ENCODE measurements around the gene NHS.

The NHS gene

DNA sequence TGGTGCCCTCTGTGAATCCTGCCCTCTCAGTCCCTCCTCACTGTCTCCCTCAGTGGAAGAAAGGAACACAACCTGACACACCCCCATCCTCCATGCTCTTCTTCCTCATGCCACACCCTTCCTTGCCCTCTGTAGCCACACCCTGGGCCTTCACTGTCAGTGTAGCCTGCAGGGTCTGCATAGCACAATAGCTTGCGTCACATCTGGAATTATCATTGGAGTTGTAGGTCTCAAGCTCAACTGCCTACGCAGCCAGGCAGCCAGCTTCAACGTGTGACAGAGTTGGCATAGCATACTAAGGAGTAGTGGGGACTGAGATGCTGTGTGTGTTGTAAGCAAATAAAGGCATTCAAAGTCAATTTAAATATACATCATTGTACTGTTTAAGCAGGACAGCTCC, 248.8 kb downstream of the NHS start:
- DNase-seq (ENCODE audit: low read depth) = no peak

DNA sequence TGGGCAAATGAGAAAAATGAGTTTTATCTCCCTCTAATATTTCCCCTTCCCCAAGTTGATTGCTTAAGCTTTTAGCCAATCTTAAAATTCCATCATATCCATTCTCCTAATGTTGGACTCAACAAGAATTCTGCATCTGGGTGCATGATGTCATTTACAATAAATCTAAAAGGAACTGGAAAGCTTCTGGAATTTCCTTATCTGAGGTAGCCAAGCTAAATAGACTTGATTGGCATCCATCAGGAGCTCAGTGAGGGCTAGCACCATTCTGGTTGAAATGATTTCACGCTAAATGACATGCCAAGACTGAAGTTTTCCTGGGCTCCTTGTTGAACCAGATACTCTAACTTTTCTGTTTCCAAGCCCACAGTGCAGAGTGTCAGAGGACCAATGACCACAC, 252.0 kb downstream of the NHS start:
- no peak for DNase-seq (ENCODE audit: low read depth)

DNA sequence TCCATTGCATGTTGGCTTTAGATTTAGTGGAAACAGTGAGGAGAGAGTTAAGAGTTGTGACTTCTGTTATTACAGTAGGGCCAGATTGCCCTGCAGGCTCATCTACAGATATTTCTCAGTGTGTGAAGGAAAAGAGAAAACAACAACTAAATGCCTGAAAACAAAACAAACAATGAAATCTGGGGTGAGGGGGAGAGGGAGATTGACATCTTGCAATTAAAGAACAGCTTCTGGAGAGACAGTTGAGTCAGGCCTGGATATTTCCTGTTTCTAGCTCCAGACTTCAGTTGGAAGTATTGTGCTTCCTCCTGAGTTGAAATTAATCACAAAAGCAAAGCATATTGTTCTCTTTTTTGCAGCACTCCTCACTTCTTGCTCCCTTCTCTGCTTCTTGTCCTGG, 254.0 kb downstream of the NHS start:
- DNase-seq (ENCODE audit: low read depth) = no peak

DNA sequence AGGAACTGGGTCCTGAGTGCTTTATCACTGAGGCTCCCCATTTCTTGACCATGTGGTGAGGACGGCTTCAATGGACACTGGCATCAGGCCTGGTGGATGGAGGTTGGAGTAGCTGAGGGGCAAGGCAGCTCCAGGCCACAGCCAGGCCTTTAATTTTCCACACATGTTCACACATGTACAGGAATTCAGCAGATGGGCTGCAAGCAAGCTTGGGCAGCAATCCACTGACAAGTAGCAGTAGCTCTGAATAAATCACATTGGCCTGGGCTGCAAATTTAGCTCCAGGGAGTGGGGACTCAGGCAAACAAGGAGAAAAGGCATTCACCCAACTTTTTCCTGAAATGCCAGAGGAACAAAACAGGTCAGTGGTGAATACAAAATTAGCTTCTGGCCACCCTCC, 254.5 kb downstream of the NHS start:
- DNase-seq (ENCODE audit: low read depth) = no peak

DNA sequence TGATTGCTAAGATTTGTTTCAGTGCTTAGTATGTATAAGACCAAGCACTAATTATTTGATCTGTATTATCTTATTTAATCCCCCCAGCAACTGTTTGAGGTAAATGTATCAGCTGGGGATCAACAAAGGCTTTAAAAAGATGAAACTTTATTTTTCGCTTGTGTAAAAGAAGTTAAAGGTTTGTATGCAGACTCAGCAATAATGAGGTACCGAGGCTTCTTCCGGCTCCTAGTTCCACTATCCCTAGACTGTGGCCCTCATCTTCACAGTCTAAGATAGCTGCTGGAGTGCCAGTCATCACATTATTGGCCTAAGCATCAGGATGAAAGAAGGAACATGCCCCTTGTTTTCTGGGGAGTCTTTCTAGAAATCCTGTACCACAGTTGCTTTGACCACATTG, 256.6 kb downstream of the NHS start:
- no peak for DNase-seq (ENCODE audit: low read depth)

DNA sequence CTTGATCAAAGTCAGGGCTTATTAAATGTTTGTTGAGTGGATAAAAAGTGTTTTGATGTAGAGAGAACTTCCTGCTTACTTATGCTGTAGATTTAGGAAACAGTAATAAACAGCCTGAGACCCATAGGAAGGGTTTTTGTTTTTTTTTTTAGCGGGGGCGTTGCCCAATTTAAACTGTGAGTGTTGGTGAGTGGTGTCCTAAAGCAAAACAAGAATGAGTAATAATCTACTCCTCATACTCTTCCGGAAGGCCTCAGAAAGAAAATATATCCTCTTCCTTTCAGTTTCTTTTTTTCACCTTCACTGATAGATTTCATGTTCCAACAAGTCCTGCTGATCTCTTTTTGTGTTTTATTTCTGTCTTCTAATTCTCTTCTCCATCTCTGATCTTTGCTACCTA, 257.9 kb downstream of the NHS start:
- no peak for DNase-seq (ENCODE audit: low read depth)

DNA sequence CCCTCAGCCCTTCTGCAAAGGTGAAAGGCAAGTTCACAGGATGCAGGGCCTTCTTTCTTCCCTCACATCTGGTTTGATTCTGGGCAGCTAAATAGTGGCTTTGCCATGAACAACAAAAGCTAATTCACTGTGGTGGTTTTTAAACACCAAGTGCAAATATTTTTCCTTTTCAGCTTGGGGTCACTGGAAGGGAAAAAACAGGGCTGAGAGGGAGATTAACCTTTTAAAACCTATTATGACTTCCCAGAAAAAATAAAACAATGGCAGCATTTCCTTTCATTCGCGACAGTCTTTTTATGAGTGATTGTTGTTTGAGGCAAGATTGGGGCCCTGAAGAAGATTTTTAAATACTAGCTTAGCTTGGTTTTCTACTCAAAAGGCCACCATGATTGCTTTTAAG, 258.5 kb downstream of the NHS start:
- no peak for DNase-seq (ENCODE audit: low read depth)

DNA sequence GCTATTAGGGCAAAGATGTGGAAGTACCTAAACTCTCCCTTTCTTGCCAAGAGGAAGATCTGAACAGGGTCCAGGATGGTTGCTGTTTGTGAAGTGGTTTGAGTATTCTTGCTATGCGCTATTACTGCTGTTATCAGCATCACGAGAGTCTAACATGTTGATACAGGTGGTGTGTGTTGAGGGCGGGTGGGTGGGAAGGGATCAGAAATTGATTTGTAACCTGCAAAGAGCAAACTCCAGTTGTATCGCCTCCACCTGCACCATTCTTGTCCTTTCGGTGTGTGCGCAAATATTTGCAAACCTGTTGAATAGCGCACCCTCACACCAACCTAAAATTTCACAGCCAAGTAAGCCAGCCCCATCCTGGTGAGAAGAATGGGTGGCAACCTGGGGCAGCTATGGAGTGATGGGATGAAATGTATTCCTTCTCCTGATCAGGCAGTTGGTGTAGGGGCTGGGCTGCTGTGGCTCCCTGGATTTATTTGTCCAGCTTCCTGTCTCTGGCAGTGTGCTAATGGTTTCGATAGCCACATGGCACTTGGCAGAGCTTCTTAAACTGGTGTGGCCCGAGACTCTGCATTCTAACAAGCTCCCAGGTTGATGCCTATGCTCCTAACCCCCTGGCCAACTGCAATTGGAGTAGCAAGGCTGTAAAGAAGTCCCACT, 259.7 kb downstream of the NHS start:
- no peak for DNase-seq (ENCODE audit: low read depth)

DNA sequence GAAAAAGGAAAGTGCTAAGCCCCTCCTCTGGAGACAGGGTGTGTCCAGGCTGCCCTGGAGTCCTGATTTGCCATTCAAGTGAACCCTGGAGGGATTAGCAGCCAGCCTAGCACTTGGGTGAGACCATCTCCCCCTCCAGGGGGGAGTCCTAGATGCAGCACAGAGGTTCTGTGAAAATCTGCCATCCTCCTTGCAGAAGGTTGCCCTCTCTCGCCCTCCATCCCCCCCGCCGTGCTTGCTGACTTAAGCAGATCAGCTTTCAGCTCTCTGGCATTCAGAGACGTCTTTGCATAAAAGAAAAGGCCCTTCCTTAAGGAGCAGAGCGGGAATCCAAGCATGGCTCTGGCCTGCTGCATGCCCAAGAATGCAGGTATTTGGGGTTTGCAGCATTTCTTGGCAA, 260.2 kb downstream of the NHS start:
- DNase-seq (ENCODE audit: low read depth) = no peak

DNA sequence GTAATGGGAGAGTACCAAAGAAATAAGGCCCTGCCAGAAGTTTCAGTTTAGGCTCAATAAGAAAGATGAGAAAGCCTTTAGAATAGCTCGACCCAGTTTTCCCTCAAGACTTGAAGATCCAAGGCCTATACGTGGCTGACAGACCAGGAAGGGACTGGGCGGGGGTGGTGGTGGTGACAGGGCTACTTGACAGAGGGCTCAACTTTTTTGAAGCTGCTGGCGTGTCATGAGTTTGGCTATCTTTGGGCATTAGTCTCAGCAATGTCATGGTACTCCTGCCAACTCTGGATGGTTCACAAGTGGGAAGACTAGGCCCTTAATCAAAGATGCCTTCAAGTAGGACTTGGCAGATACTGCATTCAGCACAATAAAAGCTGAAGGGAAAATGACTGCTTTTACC, 262.2 kb downstream of the NHS start:
- DNase-seq (ENCODE audit: low read depth) = no peak

DNA sequence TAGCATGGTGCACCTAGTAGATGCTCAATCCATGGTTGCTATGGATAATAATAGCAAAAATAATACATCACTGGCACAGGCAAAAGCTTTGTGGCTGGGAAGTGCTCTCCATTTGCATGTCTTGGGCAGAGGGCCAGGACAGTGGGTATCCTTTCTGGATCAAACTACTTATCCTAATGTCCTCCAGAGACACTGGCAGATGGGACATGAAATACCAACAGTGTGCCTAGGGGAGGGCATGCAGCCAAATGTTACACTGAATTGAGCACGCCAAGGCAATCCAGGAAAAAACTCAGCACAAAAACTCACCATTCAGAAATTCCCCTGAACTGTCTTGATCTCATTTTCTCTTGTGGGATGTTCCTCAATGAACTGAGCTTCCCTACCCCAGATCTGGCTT, 263.7 kb downstream of the NHS start:
- no peak for DNase-seq (ENCODE audit: low read depth)

DNA sequence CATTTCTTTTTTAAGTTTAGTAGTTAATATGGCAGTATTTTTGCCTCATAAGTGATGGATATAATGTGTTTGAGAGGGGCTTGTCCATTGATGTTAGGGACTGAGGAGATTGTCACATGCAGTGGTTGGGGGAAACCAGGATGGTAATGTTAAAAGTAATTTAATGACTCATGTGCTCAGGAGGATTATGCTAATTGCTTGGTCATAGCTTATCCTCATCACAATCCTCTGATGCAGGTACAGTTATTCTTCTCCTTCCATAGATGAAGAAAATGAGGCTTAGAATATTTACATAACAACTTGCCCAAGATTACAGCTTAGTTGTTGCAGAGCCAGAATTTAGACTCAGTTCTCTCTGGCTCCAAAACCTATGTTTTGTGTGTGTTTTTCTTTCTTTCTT, 267.9 kb downstream of the NHS start:
- DNase-seq (ENCODE audit: low read depth) = no peak

DNA sequence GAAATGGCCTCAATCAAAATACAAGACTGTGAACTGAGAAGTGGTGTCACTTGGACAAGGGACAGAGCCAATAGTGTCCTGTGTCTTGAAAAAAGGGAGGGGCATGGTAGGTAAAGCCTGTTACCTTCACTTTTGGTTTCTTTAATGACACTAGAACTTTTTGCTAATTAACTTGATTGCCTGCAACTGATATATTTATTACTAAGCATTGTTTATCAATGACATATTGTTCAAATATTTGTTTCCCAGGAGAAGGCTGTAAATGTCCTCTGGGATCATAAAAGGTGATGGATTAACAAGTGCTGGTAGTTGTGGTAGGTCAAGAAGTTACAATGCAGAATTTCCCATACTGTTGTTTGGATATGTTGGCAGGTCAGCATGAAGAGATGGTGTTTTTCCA, 268.5 kb downstream of the NHS start:
- DNase-seq (ENCODE audit: low read depth) = no peak

DNA sequence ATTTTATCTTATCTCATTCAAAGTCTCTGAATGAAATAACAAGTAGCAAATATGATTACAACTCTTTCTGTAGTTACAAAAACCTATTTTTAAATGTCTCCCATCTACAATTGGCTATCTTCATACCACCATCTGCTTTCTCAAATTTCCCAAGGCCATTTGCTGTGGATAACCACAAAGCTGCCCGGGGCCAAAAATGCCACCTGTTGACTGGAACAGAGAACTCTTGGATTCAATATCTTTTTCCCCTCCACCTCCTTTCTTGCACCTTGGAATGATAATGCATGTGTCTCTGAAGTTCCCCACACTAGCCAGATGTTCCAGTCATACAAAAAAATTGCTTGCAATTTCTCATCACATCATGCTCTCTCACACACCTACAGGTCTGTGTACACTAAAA, 269.0 kb downstream of the NHS start:
- DNase-seq (ENCODE audit: low read depth) = no peak

DNA sequence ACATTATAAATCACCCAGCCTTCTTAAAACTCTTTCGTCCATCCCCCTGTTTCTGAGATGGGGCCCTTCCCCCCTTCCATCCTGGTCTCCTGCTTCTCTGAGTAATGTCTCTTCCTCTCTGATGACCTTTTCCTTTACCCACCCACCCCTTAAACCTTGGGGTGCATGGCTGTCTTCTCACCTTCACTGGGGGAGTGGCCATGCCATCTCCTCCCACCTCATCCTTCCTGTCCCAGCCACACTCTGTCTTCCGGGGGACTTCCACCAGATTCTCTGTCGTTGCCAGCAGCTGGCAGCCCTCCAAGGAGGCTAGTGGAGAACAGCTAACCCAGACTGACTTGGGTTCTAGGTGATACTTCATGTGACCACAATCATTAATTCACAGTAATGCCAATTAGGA, 279.1 kb downstream of the NHS start:
- DNase-seq (ENCODE audit: low read depth) = no peak

DNA sequence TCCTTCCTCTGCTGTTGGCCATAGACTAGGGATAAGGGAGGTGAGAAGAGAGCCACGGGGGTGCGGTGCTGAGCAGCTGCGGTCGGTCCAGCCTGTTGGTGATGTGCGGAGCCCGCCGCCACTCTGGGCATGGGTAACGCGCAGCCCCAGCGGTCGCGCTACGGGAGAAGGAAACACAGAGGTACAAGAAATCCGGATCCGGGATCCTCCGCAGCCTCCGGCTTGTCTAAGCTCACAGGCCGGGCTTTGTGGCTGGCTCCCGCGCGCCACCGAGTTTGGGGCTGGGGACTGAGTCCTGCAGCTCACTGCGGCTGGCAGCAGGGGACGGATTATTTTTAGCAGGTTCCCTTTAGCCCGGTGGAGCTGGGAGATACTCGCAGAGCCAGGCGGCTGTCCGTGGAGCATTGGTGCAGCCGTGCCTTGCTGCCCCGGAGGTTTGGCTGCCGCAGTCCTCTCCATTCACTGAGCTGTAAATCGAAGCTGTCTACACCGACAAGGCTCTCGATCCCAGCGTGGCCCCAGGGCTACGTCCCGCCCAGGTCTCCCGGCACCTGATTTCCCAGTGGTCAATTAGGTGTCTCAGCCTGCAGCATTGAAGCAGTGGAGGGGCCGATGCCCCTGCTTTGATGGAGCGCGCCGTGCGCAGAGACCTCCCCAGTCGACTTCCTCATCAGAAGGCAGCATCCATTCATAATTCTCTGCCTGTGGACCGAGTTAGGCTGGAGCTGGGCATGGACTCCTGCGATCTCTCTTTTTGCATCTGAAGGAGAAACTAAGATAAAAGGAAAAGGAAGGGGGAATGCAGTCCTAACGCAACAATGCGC, 280.4 kb downstream of the NHS start:
- DNase-seq (ENCODE audit: low read depth) = no peak

DNA sequence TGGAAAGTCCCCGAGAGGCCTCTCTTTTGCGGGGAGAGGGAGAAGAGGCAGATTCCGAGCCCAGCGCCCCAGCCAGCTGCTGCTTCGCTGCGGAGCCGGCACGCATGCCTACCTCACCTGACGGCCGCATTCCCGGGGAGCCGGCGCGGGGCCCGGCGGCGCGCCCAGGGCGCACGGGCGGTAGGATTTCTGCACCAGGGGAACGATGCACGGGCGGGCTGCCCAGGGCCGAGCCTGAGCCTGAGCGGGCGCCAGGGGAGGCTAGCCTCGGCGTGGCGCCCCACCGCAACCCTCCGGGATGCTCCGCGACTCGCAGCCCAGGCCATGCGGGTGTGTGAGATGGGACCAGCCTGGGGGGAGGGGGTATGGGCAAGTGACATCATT, 281.0 kb downstream of the NHS start:
- DNase-seq (ENCODE audit: low read depth) = no peak

DNA sequence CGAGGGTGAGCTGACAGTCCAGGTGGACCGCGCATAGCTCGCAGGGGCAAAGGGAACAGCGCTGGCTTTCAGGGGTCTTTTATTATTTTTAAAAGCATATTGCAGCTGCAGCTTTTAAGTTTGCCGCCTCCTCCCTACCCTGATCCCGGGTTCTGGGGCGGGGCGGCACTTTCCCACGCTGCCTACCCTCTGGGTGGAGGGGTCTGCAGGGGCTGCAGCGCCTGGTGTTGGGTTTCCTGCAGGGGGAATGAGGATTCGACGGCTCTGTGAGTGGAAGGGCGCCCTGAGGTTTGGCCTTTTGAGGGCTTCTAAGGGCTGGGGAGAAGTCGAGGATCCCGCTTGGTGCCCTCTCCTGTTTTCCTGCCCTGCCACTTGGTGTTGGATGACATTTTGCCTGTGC, 281.6 kb downstream of the NHS start:
- no peak for DNase-seq (ENCODE audit: low read depth)

DNA sequence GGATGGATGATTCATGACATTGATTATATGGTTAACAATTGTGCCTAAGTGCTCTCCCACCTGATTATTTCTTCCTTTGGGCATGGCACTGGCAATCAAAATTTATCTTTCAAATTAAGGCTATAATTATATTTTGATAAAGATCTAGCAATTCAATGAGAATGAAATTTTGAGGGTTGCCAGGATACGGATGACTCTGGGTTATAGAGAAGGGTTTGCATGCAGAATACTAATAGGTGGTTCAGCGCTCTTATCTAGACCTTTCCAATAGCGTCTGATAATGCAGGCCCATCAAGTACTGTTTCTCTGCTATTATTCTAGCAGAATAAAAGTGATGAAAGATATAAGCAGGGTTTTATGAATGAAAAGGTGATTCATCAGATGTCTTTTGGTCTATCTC, 287.4 kb downstream of the NHS start:
- DNase-seq (ENCODE audit: low read depth) = no peak

DNA sequence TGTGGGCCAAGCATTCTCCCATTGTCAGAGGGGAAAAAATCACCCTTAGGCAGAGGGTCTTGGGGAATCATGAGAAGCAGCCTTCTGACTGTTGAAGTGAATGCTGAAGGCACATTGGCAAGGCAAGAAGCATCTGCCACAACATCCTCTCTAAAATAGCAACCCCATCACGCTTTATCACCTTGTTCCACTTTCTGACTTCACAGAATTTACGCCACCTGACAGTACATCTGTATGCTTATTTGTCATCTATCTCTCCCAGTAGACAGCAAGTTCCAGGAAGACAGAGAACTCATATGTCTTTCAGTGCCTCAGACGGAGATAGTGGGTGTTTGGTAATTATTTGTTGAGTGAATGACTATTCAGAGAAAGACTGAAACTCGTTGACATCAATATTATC, 293.9 kb downstream of the NHS start:
- DNase-seq (ENCODE audit: low read depth) = no peak

DNA sequence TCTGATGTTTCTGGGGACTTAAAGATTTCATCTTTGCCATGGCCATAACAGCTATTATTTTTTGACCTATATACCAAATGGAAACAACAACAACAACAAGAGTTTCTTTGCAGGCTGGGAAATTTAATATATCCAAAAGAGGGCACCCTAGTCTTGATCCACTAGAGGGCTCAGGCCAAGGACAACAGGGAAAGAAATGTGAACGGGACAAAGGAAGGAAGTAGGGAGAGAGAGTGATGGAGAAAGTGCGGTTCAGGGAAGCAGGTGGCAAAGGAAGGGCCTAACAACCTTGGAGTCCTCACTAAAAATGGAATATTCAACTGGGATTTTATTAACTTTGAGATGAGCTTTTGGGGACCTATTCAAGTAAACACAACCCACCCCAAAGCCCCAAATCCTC, 294.5 kb downstream of the NHS start:
- DNase-seq (ENCODE audit: low read depth) = no peak

DNA sequence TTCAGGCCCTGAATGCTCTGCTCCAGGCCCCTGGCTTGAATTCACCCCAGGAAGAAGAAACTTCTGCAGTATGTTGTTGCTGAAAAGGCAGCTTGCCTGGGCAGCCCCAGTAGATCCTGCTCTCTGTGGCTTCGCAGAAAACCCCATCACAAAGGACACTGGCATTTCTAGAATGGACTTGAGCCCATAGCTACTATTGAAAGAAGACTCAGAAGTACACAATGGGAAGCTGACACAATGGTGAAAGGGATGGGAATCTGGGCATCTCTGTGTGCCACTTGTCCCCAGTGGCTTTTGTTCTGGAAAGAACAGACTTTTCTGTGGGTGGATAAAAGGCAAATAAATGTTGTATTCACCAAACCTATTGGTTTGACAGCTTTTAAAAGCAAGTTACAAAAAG, 294.9 kb downstream of the NHS start:
- DNase-seq (ENCODE audit: low read depth) = no peak

DNA sequence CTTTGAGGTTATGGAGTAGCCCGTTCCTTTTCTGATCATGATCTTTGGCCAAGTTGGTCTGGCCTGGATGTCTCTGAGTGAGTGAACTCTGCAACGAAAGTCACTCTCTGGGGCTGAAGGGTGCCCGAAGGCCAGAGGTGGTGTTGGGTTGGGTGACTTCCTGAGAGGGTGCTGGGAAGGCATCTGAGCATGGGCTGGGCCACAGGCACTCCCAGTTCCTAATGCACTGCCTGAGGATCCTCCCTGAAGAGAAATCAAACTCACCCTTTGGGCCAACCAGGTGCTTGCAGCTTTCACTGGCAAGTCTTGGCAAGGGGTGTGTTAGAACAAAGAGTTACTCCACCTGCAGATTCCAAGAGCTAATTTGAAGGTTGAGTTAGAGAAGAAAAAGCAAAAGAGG, 295.9 kb downstream of the NHS start:
- no peak for DNase-seq (ENCODE audit: low read depth)

DNA sequence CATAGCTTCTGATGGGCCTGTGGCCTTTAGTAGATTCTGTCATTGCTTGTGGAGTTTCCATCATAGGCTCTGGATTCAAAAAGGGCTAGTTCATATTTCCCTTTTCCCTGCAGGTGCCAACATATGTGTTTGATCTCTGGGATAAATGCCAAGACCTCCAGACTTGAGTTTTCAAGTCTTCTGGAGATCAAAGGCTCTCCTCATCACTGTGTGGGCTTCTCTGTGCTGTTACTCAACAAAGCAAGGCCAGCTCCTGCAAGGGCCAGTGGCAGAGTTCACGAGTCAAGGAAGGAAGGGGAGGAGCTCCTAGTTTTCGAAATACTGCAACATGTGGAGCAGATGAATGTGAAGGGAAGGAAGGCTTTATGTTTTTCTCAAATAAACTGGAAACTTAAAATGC, 299.6 kb downstream of the NHS start:
- no peak for DNase-seq (ENCODE audit: low read depth)
